ENCODE data around the gene IGF2R.

The IGF2R gene

DNA sequence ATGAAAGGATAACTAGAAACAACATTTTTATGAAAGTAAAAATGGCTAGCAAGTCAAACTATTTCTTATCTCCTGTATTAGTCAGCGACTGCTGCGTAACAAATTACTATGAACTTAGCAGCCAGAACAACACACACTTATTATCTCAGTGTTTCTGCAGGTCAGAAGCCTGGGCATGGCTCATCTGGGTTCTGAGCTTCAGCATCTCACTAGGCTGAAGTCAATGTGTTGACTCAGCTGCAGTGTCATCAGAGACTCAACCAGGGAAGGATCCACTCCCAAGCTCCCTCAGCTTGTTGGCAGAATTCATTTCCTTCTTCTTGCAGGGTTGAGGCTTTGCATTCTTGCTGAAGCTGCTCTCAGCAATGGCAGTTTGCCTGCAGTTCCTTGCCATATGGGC lies 33.2 kb upstream of the IGF2R start:
- H3K9me3 ChIP-seq (ENCODE audit: control insufficient read depth, insufficient read depth, low read length): no peaks in the 10 kb centered on the region
- H3K4me1 ChIP-seq (ENCODE audit: control insufficient read depth, insufficient read depth, low read length): no peaks in the 10 kb centered on the region
- H3K4me3 ChIP-seq (ENCODE audit: low read depth, low read length): no peak overlapping the region
- H3K27me3 ChIP-seq (ENCODE audit: control insufficient read depth, insufficient read depth, low read length): no peaks in the 10 kb centered on the region
- no peaks in the 10 kb centered on the region for H3K36me3 ChIP-seq (ENCODE audit: control insufficient read depth, insufficient read depth, low read length)
- H3K9ac ChIP-seq (ENCODE audit: low read depth, low read length): no peak overlapping the region

DNA sequence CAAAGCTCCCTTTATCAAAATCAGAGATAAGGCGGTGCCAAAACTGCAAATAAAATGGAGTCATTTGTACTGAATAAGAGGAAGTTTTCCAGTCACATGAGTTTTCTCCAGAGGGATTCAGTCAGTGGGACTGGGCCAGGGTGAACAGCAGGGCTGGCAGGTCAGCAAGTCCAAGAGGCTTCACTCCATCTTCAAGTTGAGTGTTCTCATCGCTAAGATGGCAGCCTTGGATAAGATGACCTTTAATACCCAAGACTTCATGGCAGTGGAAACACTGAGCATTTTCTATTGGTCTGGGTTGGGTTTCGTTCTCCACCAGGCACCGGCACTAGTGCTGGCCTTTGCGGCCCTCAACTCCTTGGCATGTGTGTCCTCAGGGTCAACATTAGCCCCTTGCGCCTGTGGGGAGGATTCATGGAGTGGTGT lies 29.3 kb upstream of the IGF2R start:
- no peaks in the 10 kb centered on the region for H3K4me1 ChIP-seq (ENCODE audit: control insufficient read depth, insufficient read depth, low read length)
- H3K36me3 ChIP-seq (ENCODE audit: control insufficient read depth, insufficient read depth, low read length): no peaks in the 10 kb centered on the region
- H3K4me3 ChIP-seq (ENCODE audit: low read depth, low read length): no peak overlapping the region
- H3K27me3 ChIP-seq (ENCODE audit: control insufficient read depth, insufficient read depth, low read length): no peaks in the 10 kb centered on the region
- no peak overlapping the region for H3K9ac ChIP-seq (ENCODE audit: low read depth, low read length)
- peaks cover 4% of the 10 kb centered on the region for H3K9me3 ChIP-seq (ENCODE audit: control insufficient read depth, insufficient read depth, low read length)

DNA sequence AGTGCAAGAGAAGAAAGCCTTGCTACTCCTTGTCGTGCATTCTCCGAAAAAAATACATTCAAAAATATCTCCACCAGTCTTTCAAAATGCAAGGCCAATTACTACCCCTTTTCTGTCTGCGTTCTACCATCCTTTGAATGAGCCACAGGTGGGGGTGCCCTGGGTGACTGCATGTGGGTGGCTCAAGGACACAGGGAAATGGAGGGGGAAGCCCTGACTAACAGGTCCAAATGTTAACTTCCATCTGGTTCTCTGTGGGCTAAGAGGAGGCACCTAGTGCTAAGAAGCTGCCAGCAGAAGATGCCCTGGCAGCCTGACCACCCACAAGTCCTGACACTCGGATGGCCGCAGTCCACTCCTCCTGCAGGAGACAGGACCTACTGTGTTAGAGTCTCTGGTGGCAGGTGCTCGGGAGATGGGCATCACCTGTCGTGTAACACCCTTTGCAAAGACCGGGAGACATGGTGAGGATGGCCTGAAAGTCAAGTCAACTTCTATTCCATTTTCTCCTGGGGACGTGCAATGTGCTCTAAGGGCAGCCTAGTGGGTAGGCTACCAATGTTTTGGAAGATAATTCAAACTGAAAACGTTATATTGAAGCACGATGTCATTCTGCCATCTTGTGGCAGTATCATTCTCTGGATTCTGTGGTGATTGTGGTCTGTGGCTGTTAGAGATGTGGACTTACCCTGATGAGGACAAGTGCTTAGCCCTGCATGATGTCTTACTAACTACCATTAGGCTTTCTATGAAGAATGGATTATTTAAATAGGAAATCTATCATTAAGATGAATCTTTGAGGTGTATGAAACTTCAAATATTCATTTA lies 27.4 kb upstream of the IGF2R start:
- Histone ChIP-seq H3K36me3 (ENCODE audit: control insufficient read depth, insufficient read depth, low read length) (no peaks in the 10 kb centered on the region), H3K9ac (ENCODE audit: low read depth, low read length) (no peak overlapping the region), H3K27me3 (ENCODE audit: control insufficient read depth, insufficient read depth, low read length) (no peaks in the 10 kb centered on the region), H3K4me3 (ENCODE audit: low read depth, low read length) (no peak overlapping the region), H3K9me3 (ENCODE audit: control insufficient read depth, insufficient read depth, low read length) (peaks cover 8% of the 10 kb centered on the region), H3K4me1 (ENCODE audit: control insufficient read depth, insufficient read depth, low read length) (no peaks in the 10 kb centered on the region)

DNA sequence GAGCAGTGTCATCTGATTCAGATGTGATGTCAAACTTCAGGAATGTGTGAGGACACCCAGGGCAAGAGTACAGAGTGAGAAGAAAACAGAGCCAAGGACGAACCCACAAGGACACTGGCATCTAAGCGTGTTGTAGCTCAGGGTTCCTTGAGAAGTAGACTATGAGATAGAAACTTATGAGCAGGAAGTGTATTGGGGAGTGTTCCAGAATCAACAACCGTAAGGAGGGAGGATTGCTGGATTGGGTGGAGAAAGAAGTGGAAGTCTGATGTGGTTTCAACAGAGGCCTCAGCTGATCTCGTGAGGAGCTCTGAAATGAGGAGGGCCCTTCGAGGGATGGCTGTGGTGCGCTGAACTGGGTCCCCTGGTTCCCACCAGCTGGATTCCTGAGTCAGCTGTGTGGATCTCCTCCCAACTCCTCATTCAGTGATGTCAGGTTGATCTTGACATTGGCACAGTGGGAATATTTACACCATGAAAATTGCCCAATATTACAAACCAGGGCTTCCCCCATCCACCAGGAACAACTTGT lies 25.7 kb upstream of the IGF2R start:
- H3K27me3 ChIP-seq (ENCODE audit: control insufficient read depth, insufficient read depth, low read length): no peaks in the 10 kb centered on the region
- no peaks in the 10 kb centered on the region for H3K36me3 ChIP-seq (ENCODE audit: control insufficient read depth, insufficient read depth, low read length)
- H3K4me1 ChIP-seq (ENCODE audit: control insufficient read depth, insufficient read depth, low read length): peaks cover 7% of the 10 kb centered on the region
- peaks cover 8% of the 10 kb centered on the region for H3K9me3 ChIP-seq (ENCODE audit: control insufficient read depth, insufficient read depth, low read length)
- H3K4me3 ChIP-seq (ENCODE audit: low read depth, low read length): no peak overlapping the region
- H3K9ac ChIP-seq (ENCODE audit: low read depth, low read length): no peak overlapping the region

DNA sequence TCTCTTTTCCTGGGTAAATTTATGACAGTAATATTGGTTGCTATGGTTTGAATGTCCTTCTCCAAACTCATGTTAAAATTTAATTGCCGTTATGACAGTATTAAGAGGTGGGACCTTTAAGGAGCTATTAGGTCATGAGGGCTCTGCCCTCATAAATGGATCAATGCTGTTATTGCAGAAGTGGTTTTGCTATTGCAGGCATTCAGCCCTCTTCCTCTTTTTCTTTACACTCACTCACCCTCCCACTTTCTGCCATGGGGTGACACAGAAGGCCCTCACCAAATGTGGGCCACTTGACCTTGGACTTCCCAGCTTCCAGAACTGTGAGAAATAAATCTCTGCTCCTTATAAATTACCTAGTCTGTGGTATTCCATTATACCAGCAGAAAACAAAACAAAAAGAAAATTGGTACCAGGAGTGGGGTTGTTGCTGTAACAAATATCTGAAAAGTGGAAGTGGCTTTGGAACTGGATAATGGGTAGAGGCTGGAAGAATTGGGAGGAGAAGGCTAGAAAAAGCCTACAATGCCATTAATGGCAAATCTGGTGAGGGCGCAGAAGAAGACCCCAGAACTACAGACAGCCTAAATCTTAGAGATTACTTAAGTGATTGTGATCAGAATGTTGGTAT lies 24.8 kb upstream of the IGF2R start:
- Histone ChIP-seq H3K9ac (ENCODE audit: low read depth, low read length) (no peak overlapping the region), H3K36me3 (ENCODE audit: control insufficient read depth, insufficient read depth, low read length) (no peaks in the 10 kb centered on the region), H3K4me1 (ENCODE audit: control insufficient read depth, insufficient read depth, low read length) (peaks cover 7% of the 10 kb centered on the region), H3K4me3 (ENCODE audit: low read depth, low read length) (no peak overlapping the region), H3K27me3 (ENCODE audit: control insufficient read depth, insufficient read depth, low read length) (no peaks in the 10 kb centered on the region), H3K9me3 (ENCODE audit: control insufficient read depth, insufficient read depth, low read length) (peaks cover 8% of the 10 kb centered on the region)

DNA sequence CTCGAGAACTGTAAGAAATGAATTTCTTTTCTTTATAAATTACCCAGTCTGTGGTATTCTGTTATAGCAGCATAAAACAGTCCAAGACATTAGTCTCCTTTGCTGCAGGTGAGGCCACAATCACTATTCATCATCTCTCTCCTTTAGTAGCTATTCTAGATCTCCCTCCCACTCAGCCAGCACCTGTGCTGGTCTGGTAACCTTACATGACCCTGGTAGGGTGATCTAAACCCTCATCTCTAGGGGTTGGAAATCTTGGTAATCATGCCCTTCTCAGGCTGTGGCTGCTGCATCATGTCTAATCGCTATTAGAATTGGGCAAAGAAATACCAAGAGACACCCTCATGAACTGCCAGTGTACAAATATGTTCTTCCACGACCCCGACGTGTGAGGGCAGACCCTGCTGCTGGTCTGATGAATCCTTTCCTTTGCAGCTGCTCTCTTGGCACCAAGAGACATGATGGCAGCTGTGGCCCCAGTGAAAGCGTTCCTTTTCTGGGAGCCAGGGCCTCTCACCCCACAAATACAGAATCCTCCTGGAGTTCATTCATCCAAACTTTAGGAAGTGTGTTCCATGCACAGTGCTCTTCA lies 23.0 kb upstream of the IGF2R start:
- Histone ChIP-seq H3K27me3 (ENCODE audit: control insufficient read depth, insufficient read depth, low read length) (no peaks in the 10 kb centered on the region), H3K4me1 (ENCODE audit: control insufficient read depth, insufficient read depth, low read length) (peaks cover 7% of the 10 kb centered on the region), H3K9ac (ENCODE audit: low read depth, low read length) (no peak overlapping the region), H3K4me3 (ENCODE audit: low read depth, low read length) (no peak overlapping the region), H3K36me3 (ENCODE audit: control insufficient read depth, insufficient read depth, low read length) (no peaks in the 10 kb centered on the region), H3K9me3 (ENCODE audit: control insufficient read depth, insufficient read depth, low read length) (peaks cover 8% of the 10 kb centered on the region)

DNA sequence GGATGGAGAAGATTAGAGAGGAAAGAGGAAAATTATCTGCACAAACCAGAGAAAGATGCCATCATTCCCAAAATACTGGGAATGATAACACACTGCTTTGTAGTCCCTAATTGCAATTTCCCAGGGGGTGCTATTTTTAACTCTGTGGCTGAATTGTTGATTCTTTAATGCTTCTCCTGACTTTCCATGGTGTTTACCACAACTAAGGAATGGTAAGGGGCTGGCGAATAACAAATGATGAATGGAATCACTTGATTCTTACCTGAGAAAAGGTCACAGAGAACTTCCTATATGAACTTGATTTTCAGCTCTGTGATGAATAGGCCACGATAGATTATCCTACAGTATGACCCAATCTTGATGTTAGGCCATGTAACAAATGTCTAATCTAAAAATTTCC lies 22.0 kb upstream of the IGF2R start:
- Histone ChIP-seq H3K9ac (ENCODE audit: low read depth, low read length) (no peak overlapping the region), H3K36me3 (ENCODE audit: control insufficient read depth, insufficient read depth, low read length) (no peaks in the 10 kb centered on the region), H3K27me3 (ENCODE audit: control insufficient read depth, insufficient read depth, low read length) (no peaks in the 10 kb centered on the region), H3K4me3 (ENCODE audit: low read depth, low read length) (no peak overlapping the region), H3K9me3 (ENCODE audit: control insufficient read depth, insufficient read depth, low read length) (peaks cover 8% of the 10 kb centered on the region), H3K4me1 (ENCODE audit: control insufficient read depth, insufficient read depth, low read length) (peaks cover 7% of the 10 kb centered on the region)

DNA sequence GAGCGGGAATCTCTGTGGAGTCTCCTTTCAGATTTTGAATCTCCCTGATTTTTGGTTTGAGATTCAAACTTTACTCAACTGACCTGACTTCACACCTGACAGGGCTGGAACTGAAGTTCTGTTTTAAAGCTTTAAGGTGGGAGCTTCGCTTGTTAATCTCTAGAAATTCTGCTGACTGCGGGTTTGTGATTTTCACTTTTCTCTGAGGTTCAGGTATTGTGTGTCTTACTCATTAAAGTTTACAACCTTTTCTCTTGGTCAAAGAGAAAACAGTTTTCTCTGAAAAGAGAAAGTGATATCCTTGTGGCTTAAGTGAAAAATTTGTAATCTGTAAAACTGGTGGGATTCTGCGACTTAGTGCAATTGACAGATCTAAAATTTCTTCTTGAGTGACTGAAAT lies 20.7 kb upstream of the IGF2R start:
- Histone ChIP-seq H3K36me3 (ENCODE audit: control insufficient read depth, insufficient read depth, low read length) (no peaks in the 10 kb centered on the region), H3K9me3 (ENCODE audit: control insufficient read depth, insufficient read depth, low read length) (peaks cover 8% of the 10 kb centered on the region), H3K4me3 (ENCODE audit: low read depth, low read length) (no peak overlapping the region), H3K9ac (ENCODE audit: low read depth, low read length) (no peak overlapping the region), H3K27me3 (ENCODE audit: control insufficient read depth, insufficient read depth, low read length) (no peaks in the 10 kb centered on the region), H3K4me1 (ENCODE audit: control insufficient read depth, insufficient read depth, low read length) (peaks cover 7% of the 10 kb centered on the region)

DNA sequence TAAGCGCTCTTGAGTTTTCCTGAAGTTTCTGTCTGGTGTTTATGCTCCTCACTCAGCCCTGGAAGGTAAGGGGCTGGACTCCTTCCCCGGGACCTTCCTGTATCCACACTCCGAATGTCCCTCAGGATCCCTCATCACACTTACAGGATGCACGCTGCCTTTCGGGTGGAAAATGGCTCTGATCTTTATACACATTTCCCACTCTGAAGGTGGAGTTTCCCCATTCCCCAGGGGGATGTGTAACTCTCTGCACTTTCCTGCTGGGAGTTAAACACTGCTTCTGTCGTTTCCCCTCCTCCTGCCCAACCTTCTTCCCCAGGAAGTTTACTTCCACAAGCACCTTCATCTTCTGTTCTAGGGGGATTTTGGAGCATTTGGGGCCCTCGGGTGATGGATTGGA lies 17.1 kb upstream of the IGF2R start:
- H3K4me3 ChIP-seq (ENCODE audit: low read depth, low read length): no peak overlapping the region
- no peak overlapping the region for H3K9ac ChIP-seq (ENCODE audit: low read depth, low read length)
- H3K4me1 ChIP-seq (ENCODE audit: control insufficient read depth, insufficient read depth, low read length): peaks cover 5% of the 10 kb centered on the region
- no peaks in the 10 kb centered on the region for H3K9me3 ChIP-seq (ENCODE audit: control insufficient read depth, insufficient read depth, low read length)
- no peaks in the 10 kb centered on the region for H3K36me3 ChIP-seq (ENCODE audit: control insufficient read depth, insufficient read depth, low read length)
- no peaks in the 10 kb centered on the region for H3K27me3 ChIP-seq (ENCODE audit: control insufficient read depth, insufficient read depth, low read length)

DNA sequence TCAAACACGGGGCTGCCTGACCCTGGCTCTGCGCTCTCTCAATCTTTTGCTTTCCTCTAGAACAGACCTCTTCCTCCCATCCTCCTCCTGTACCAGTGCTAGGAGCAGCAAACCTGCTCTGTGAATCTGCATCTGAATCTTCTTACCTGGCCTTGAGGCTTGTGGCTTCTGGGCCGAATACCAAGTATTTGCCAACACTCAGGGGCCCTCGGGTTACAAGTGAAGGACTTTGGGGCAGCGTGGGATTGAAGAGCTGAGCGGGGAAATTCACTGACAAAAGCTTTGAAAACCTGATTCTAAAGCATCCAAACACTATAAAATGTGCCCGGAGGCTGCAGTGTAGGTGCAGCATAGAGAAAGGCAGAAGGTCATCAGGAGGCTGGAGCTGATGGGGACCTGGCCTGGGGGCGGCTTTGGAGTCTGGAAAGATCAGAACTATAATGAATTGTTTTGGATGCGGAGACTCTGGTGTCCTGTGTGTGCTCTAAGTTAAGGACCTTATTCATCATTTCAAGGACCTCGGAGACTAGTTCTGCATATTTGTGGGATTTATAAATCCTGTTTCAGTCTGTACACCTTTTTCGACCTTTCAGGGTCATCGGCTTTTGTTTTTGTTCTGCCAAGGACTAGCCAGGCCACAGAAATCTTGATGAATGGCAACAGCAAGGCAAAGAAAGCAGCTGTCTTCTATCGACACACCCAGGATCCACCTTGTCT lies 16.4 kb upstream of the IGF2R start:
- Histone ChIP-seq H3K4me1 (ENCODE audit: control insufficient read depth, insufficient read depth, low read length) (peaks cover under 1% of the 10 kb centered on the region), H3K9ac (ENCODE audit: low read depth, low read length) (no peak overlapping the region), H3K4me3 (ENCODE audit: low read depth, low read length) (no peak overlapping the region), H3K9me3 (ENCODE audit: control insufficient read depth, insufficient read depth, low read length) (no peaks in the 10 kb centered on the region), H3K36me3 (ENCODE audit: control insufficient read depth, insufficient read depth, low read length) (no peaks in the 10 kb centered on the region), H3K27me3 (ENCODE audit: control insufficient read depth, insufficient read depth, low read length) (no peaks in the 10 kb centered on the region)

DNA sequence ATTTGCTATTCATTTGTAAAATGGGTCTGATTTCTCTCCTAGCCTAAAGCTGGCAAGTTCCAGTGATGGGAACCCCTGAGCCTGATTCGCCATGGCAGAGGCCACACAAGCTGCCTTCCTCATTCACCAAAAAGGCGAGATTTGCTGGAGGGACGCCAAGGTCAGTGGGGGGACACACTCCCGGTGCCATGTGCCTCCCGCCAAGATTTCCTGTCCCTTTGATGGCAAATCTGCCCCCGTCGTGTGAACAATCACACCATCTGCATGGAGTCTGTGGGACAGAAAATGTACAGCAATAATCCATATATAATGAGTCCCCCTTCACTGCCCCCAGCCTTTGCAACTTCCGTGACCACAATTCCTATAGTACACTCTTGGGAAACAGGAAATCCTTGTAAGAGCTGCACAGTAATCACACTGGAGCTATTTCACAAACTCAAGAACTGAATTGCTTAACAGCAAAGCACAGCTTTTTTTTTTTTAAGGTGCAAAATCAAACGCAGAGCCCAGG lies 15.7 kb upstream of the IGF2R start:
- Histone ChIP-seq H3K4me1 (ENCODE audit: control insufficient read depth, insufficient read depth, low read length) (no peaks in the 10 kb centered on the region), H3K4me3 (ENCODE audit: low read depth, low read length) (no peak overlapping the region), H3K9ac (ENCODE audit: low read depth, low read length) (no peak overlapping the region), H3K36me3 (ENCODE audit: control insufficient read depth, insufficient read depth, low read length) (no peaks in the 10 kb centered on the region), H3K27me3 (ENCODE audit: control insufficient read depth, insufficient read depth, low read length) (no peaks in the 10 kb centered on the region), H3K9me3 (ENCODE audit: control insufficient read depth, insufficient read depth, low read length) (no peaks in the 10 kb centered on the region)

All from iPS-15b (cell line).